HEK293 (cell line): ENCODE measurements around the gene CARD11.

Experiments
- BCL11A ChIP-seq: fragments of 450-650 bp; formaldehyde crosslinking; IDR thresholded peaks from 2 replicates; pipeline ENCODE4 v1.5.1; 2016; ENCODE audit warnings: low read depth, missing biosample characterization, missing genetic modification characterization
- CTCF ChIP-seq: fragments of 450-650 bp; formaldehyde crosslinking; IDR thresholded peaks from 2 replicates; pipeline ENCODE4 v1.5.1; 2016; ENCODE audit warnings: missing biosample characterization, missing genetic modification characterization
- HOXC10 ChIP-seq: sonication (generic); formaldehyde crosslinking; IDR thresholded peaks from 2 replicates; pipeline ENCODE4 v1.8.1; 2023; ENCODE audit warnings: mild to moderate bottlenecking, missing genetic modification reagents
- REST ChIP-seq: fragments of 450-650 bp; formaldehyde crosslinking; IDR thresholded peaks from 2 replicates; pipeline ENCODE4 v1.5.1; 2016; ENCODE audit warnings: missing biosample characterization, missing genetic modification characterization
- ZSCAN16 ChIP-seq: fragments of 450-650 bp; formaldehyde crosslinking; IDR thresholded peaks from 2 replicates; pipeline ENCODE4 v1.5.1; 2016; ENCODE audit warnings: missing biosample characterization, missing genetic modification characterization

- TF ChIP-seq BCL11A (tag by site-specific recombination) (no peak), CTCF (tag by site-specific recombination) (no peak), ZSCAN16 (tag by site-specific recombination) (no peak), REST (tag by site-specific recombination) (no peak), HOXC10 (no peak)
These were observed 94.9 kb downstream of the CARD11 start for GRCh38 chr7:2948749-2949148.
